ENCODE results near the gene MECR. TPM values are rescaled to one million over a fixed set of nuclear protein-coding genes. Genes with fewer than 3 reads are reported as not detected.

MECR gene
- 13.5 TPM for total RNA-seq

GRCh38 chr1:29230553-29231378, at the start of gene MECR:
Gene MECR, minus strand, starts transcription at chr1:29230934. Its CDS starts 28 bp downstream, at chr1:29230906.
- FAIRE-seq (no peak), DNase-seq (ENCODE audit: low spot score in 2 of 2) (peak; percentile 88 to 96)

- no peak for FAIRE-seq
Observed at GRCh38 chr1:29279951-29280391, 49.2 kb upstream of the MECR start.

GRCh38 chr1:29279406-29279805, 48.7 kb upstream of the MECR start:
- DNase-seq (ENCODE audit: low spot score in 2 of 2), result no peak
- FAIRE-seq, result no peak

More at GRCh38 chr1:29279951-29280391, 49.2 kb upstream of the MECR start:
- DNase-seq (ENCODE audit: low spot score in 2 of 2), result no peak

- DNase-seq (ENCODE audit: low spot score in 2 of 2) (no peak), FAIRE-seq (no peak)
Observed at GRCh38 chr1:29278124-29278523, 47.4 kb upstream of the MECR start.

GRCh38 chr1:29275435-29275834, 44.7 kb upstream of the MECR start:
- no peak for DNase-seq (ENCODE audit: low spot score in 2 of 2)
- FAIRE-seq, result no peak

- DNase-seq (ENCODE audit: low spot score in 2 of 2) (no peak), FAIRE-seq (no peak)
Observed at GRCh38 chr1:29272147-29272907, 41.6 kb upstream of the MECR start.

- DNase-seq (ENCODE audit: low spot score in 2 of 2) (no peak), FAIRE-seq (no peak)
Observed at GRCh38 chr1:29271724-29272123, 41.0 kb upstream of the MECR start.

- DNase-seq (ENCODE audit: low spot score in 2 of 2) (no peak), FAIRE-seq (no peak)
Observed at GRCh38 chr1:29270929-29271521, 40.3 kb upstream of the MECR start.

- FAIRE-seq (no peak), DNase-seq (ENCODE audit: low spot score in 2 of 2) (peak in 1 of 2 donors; percentile 59)
Observed at GRCh38 chr1:29269382-29269781, 38.6 kb upstream of the MECR start.

GRCh38 chr1:29267321-29268070, 36.8 kb upstream of the MECR start:
- no peak for FAIRE-seq
- DNase-seq (ENCODE audit: low spot score in 2 of 2), result no peak

- DNase-seq (ENCODE audit: low spot score in 2 of 2) (no peak), FAIRE-seq (no peak)
Observed at GRCh38 chr1:29266912-29267311, 36.2 kb upstream of the MECR start.

- DNase-seq (ENCODE audit: low spot score in 2 of 2) (no peak), FAIRE-seq (no peak)
Observed at GRCh38 chr1:29264773-29265389, 34.1 kb upstream of the MECR start.

- FAIRE-seq, result no peak
- DNase-seq (ENCODE audit: low spot score in 2 of 2), result no peak
Observed at GRCh38 chr1:29260531-29260930, 29.8 kb upstream of the MECR start.

- FAIRE-seq, result no peak
- peak; percentile 80 to 86 for DNase-seq (ENCODE audit: low spot score in 2 of 2)
Observed at GRCh38 chr1:29259802-29260441, 29.2 kb upstream of the MECR start.

- FAIRE-seq (no peak), DNase-seq (ENCODE audit: low spot score in 2 of 2) (peak in 1 of 2 donors; percentile 44)
Observed at GRCh38 chr1:29258976-29259801, 28.5 kb upstream of the MECR start.

GRCh38 chr1:29258189-29258975, 27.6 kb upstream of the MECR start:
- DNase-seq (ENCODE audit: low spot score in 2 of 2) (no peak), FAIRE-seq (no peak)

- DNase-seq (ENCODE audit: low spot score in 2 of 2), result peak in 1 of 2 donors; percentile 27
- FAIRE-seq, result no peak
Observed at GRCh38 chr1:29256979-29257804, 26.5 kb upstream of the MECR start.
